Kidney epithelial cell (primary cell): ENCODE data around the gene MXD3. TPM values are rescaled to one million over a fixed set of nuclear protein-coding genes. Genes with fewer than 3 reads are reported as not detected.

Experiments
- DNase-seq: peaks from one replicate; pipeline ENCODE4 v3.0.0-alpha.2; 2010; ENCODE audit warnings: low read depth
- H3K27me3 ChIP-seq: 2 replicates; pipeline ENCODE4 v1.6.0; 2011; ENCODE audit warnings: low read length; ENCODE audit not compliant: control insufficient read depth, insufficient read depth
- H3K36me3 ChIP-seq: 2 replicates; pipeline ENCODE4 v1.5.1; 2011; ENCODE audit warnings: low read length; ENCODE audit not compliant: control insufficient read depth, insufficient read depth
- H3K4me3 ChIP-seq: 2 replicates; pipeline ENCODE4 v1.5.1; 2011; ENCODE audit warnings: low read depth, mild to moderate bottlenecking, control low read depth, low read length
- CTCF ChIP-seq: IDR thresholded peaks from 2 replicates; pipeline ENCODE4 v1.5.1; 2011; ENCODE audit warnings: mild to moderate bottlenecking, moderate library complexity, low read length, control low read depth, inconsistent platforms; ENCODE audit not compliant: insufficient read depth, poor library complexity, severe bottlenecking
- total RNA-seq: library from RNA; depleted of rRNA; stranded (reverse); fragments of >200 nt; gene quantifications from 2 replicates; pipeline ENCODE4 v1.2.3, GENCODE V29; 2015

The MXD3 gene
- total RNA-seq, 1 donor from 2014 or later, result 6.6 TPM

GRCh38 chr5:177275883-177276282 is 35.8 kb downstream of the MXD3 start:
- H3K4me3 ChIP-seq, result no peak overlapping the region
- no peak for DNase-seq
- no peaks in the 10 kb centered on the region for H3K27me3 ChIP-seq
- peaks cover 2% of the 10 kb centered on the region for H3K36me3 ChIP-seq
- no peak for TF ChIP-seq CTCF

DNA sequence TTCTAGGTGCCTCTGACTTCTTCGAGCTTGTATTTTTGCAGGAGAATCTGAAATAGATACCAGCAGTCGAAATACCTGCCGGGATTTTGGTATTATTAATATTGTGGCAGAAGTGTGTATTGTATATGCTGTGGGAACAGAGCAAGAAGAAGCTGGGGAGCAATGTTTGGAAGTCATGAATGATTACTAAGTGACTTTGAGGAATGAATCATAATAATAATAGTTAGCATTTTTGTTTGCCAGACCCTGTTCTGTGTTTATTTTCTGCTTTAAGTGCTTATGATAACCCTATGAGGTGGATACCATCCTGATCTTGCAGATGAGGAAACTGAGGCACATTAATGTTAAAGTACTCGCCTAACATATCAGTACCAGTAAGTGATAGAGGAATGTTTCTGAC is 40.6 kb downstream of the MXD3 start:
- H3K4me3 ChIP-seq, result no peak overlapping the region
- no peak for DNase-seq
- TF ChIP-seq CTCF, result no peak
- no peaks in the 10 kb centered on the region for H3K27me3 ChIP-seq
- peaks cover 1% of the 10 kb centered on the region for H3K36me3 ChIP-seq

GRCh38 chr5:177270653-177271052 is 41.0 kb downstream of the MXD3 start:
- Histone ChIP-seq H3K36me3 (peaks cover 3% of the 10 kb centered on the region), H3K4me3 (no peak overlapping the region), H3K27me3 (no peaks in the 10 kb centered on the region)
- DNase-seq, result no peak
- TF ChIP-seq CTCF, result no peak

- no peak for DNase-seq
- TF ChIP-seq CTCF, result no peak
- H3K4me3 ChIP-seq, result no peak overlapping the region
- H3K27me3 ChIP-seq, result no peaks in the 10 kb centered on the region
- peaks cover 3% of the 10 kb centered on the region for H3K36me3 ChIP-seq
Observed at GRCh38 chr5:177269976-177270375, 41.7 kb downstream of the MXD3 start.

GRCh38 chr5:177269232-177269895 is 42.3 kb downstream of the MXD3 start:
- Histone ChIP-seq H3K27me3 (no peaks in the 10 kb centered on the region), H3K4me3 (no peak overlapping the region), H3K36me3 (peaks cover 3% of the 10 kb centered on the region)
- TF ChIP-seq CTCF, result no peak
- no peak for DNase-seq

GRCh38 chr5:177265395-177265794 is 46.3 kb downstream of the MXD3 start:
- no peak for TF ChIP-seq CTCF
- no peak overlapping the region for H3K4me3 ChIP-seq
- H3K36me3 ChIP-seq, result peaks cover 3% of the 10 kb centered on the region
- no peak for DNase-seq
- H3K27me3 ChIP-seq, result no peaks in the 10 kb centered on the region
